HG03460 (cell line): ENCODE measurements around the gene LMX1A.

Experiments used
- ATAC-seq: cut with Tn5 transposase; IDR thresholded peaks from one replicate; pipeline ENCODE4 v1.9.1; 2021; ENCODE audit not compliant: unreplicated experiment

LMX1A gene

GRCh38 chr1:165225062-165225461 lies 131.5 kb downstream of the LMX1A start:
- ATAC-seq, result no peak

GRCh38 chr1:165224504-165224903 lies 132.0 kb downstream of the LMX1A start:
- no peak for ATAC-seq

GRCh38 chr1:165222580-165222979 lies 133.9 kb downstream of the LMX1A start:
- no peak for ATAC-seq

GRCh38 chr1:165218731-165219130 lies 137.8 kb downstream of the LMX1A start:
- ATAC-seq, result no peak

- no peak for ATAC-seq
Observed at GRCh38 chr1:165217958-165218357, 138.6 kb downstream of the LMX1A start.

GRCh38 chr1:165216254-165216653 lies 140.3 kb downstream of the LMX1A start:
- ATAC-seq, result no peak

- no peak for ATAC-seq
Observed at GRCh38 chr1:165215676-165216075, 140.8 kb downstream of the LMX1A start.

GRCh38 chr1:165212229-165212628 lies 144.3 kb downstream of the LMX1A start:
- ATAC-seq, result no peak

GRCh38 chr1:165207853-165208515 lies 148.5 kb downstream of the LMX1A start:
- no peak for ATAC-seq

- no peak for ATAC-seq
Observed at GRCh38 chr1:165205145-165205544, 151.4 kb downstream of the LMX1A start.

- ATAC-seq, result no peak
Observed at GRCh38 chr1:165204548-165204947, 152.0 kb downstream of the LMX1A start.

GRCh38 chr1:165191087-165191486 lies 165.4 kb downstream of the LMX1A start:
- no peak for ATAC-seq

- ATAC-seq, result no peak
Observed at GRCh38 chr1:165189913-165190312, 166.6 kb downstream of the LMX1A start.

- no peak for ATAC-seq
Observed at GRCh38 chr1:165189011-165189410, 167.5 kb downstream of the LMX1A start.

GRCh38 chr1:165187031-165188009 lies 169.2 kb downstream of the LMX1A start:
- ATAC-seq, result no peak

- no peak for ATAC-seq
Observed at GRCh38 chr1:165185161-165185889, 171.2 kb downstream of the LMX1A start.

GRCh38 chr1:165182975-165183374 lies 173.5 kb downstream of the LMX1A start:
- ATAC-seq, result no peak

GRCh38 chr1:165179306-165179705 lies 177.2 kb downstream of the LMX1A start:
- ATAC-seq, result no peak

- ATAC-seq, result no peak
Observed at GRCh38 chr1:165174491-165174890, 182.0 kb downstream of the LMX1A start.

- ATAC-seq, result no peak
Observed at GRCh38 chr1:165173818-165174217, 182.7 kb downstream of the LMX1A start.

- no peak for ATAC-seq
Observed at GRCh38 chr1:165173409-165173808, 183.1 kb downstream of the LMX1A start.
